BJ (cell line): Measurements from ENCODE around the gene ACOT13. TPM values are rescaled to one million over a fixed set of nuclear protein-coding genes. Genes with fewer than 3 reads are reported as not detected.

ENCODE experiments used
- CTCF ChIA-PET: fragments of 350-600 bp; formaldehyde crosslinking; extraction: SDS; loops from one replicate; lab custom pipeline; 2021; ENCODE audit warnings: antibody characterized with exemption, inconsistent platforms; lab: Yijun Ruan, JAX
- POLR2A ChIA-PET: fragments of 300-600 bp; sonication (Branson Sonifier 250); formaldehyde crosslinking; extraction: SDS; loops from one replicate; lab custom pipeline; 2021; ENCODE audit warnings: antibody characterized with exemption; lab: Charles Lee
- DNase-seq: peaks from one replicate; pipeline ENCODE4 v3.0.0-alpha.2; 2011; ENCODE audit warnings: low read depth
- H3K27me3 ChIP-seq: 2 replicates; pipeline ENCODE4 v1.6.0; 2011; ENCODE audit warnings: low read length; ENCODE audit not compliant: control insufficient read depth, insufficient read depth
- H3K36me3 ChIP-seq: 2 replicates; pipeline ENCODE4 v1.5.1; 2011; ENCODE audit warnings: low read length; ENCODE audit not compliant: control insufficient read depth, insufficient read depth
- H3K4me3 ChIP-seq: 2 replicates; pipeline ENCODE4 v1.5.1; 2011; ENCODE audit warnings: low read depth, mild to moderate bottlenecking, control low read depth, low read length
- CTCF ChIP-seq: IDR thresholded peaks from 2 replicates; pipeline ENCODE4 v1.5.1; 2011; ENCODE audit warnings: low read depth, mild to moderate bottlenecking, control low read depth, inconsistent platforms, low read length, moderate library complexity; ENCODE audit not compliant: insufficient read depth
- polyA plus RNA-seq: library from polyadenylated mRNA; depleted of rRNA; stranded (reverse); fragments of >200 nt; gene quantifications from 2 replicates; pipeline ENCODE4 v1.2.3, GENCODE V29; 2011

Gene ACOT13
- polyA plus RNA-seq, 1 experiment, result 9.9 TPM

GRCh38 chr6:24696097-24696496 lies 29.2 kb downstream of the ACOT13 start:
- no peak for DNase-seq
- CTCF ChIA-PET, result interaction anchor here (10.9 kb wide), 1 partner anchor 114 kb away, joined by 110 read pairs; no protein-coding TSS in a partner anchor
- POLR2A ChIA-PET, result no interaction called here
- Histone ChIP-seq H3K27me3 (no peaks in the 10 kb centered on the region), H3K36me3 (no peaks in the 10 kb centered on the region), H3K4me3 (no peak overlapping the region)
- TF ChIP-seq CTCF, result no peak

- Histone ChIP-seq H3K36me3 (0 out of 2 replicates have a peak, but pooled peaks cover 5% of the 10 kb centered on the region), H3K27me3 (no peaks in the 10 kb centered on the region), H3K4me3 (no peak overlapping the region)
- TF ChIP-seq CTCF, result no peak
- DNase-seq, result no peak
- CTCF ChIA-PET, result interaction anchor here (10.9 kb wide), 1 partner anchor 118 kb away, joined by 110 read pairs; no protein-coding TSS in a partner anchor
- POLR2A ChIA-PET, result no interaction called here
Measured at GRCh38 chr6:24699521-24700359, 32.9 kb downstream of the ACOT13 start.

- Histone ChIP-seq H3K4me3 (no peak overlapping the region), H3K27me3 (no peaks in the 10 kb centered on the region), H3K36me3 (peaks cover 9% of the 10 kb centered on the region; the same call in 1 of the 2 replicates)
- no peak for TF ChIP-seq CTCF
- DNase-seq, result no peak
- ChIA-PET CTCF (interaction anchor here (1.0 to 4.0 kb wide), 4 partner anchors 11 to 121 kb away, joined by 3 to 16 read pairs (median 4); no protein-coding TSS in a partner anchor), POLR2A (interaction anchor here (1.3 kb wide), 1 partner anchor 15 kb away, joined by 4 read pairs; no protein-coding TSS in a partner anchor)
Measured at GRCh38 chr6:24702720-24703282, 35.9 kb downstream of the ACOT13 start.

- no peak for DNase-seq
- Histone ChIP-seq H3K27me3 (no peaks in the 10 kb centered on the region), H3K36me3 (peaks cover 14% of the 10 kb centered on the region; the same call in 1 of the 2 replicates), H3K4me3 (no peak overlapping the region)
- POLR2A ChIA-PET, result no interaction called here
- CTCF ChIA-PET, result interaction anchor here (0.8 to 4.0 kb wide), 2 partner anchors 13 to 123 kb away, joined by 3 to 16 read pairs; no protein-coding TSS in a partner anchor
- no peak for TF ChIP-seq CTCF
Measured at GRCh38 chr6:24704468-24704867, 37.6 kb downstream of the ACOT13 start.

GRCh38 chr6:24708612-24709011 lies 41.7 kb downstream of the ACOT13 start:
- Histone ChIP-seq H3K4me3 (no peak overlapping the region), H3K36me3 (peaks cover 19% of the 10 kb centered on the region; the same call in 1 of the 2 replicates), H3K27me3 (no peaks in the 10 kb centered on the region)
- CTCF ChIA-PET, result interaction anchor here (0.6 to 0.9 kb wide), 2 partner anchors 17 to 720 kb away, joined by 3 read pairs; no protein-coding TSS in a partner anchor
- no peak for DNase-seq
- POLR2A ChIA-PET, result no interaction called here
- no peak for TF ChIP-seq CTCF
